Body of pancreas (tissue), 4 donors: ENCODE data around the gene PSKH1.

Experiments
- POLR2A ChIP-seq, 3 donors: fragments of 450-650 bp; IDR thresholded peaks; one replicate each; pipeline ENCODE4 v1.6.1; 2016; ENCODE audit warnings: antibody characterized with exemption in 3 of 3, mild to moderate bottlenecking in 2 of 3
- TF ChIP-seq, protein P1 (sequence below), 7 experiments: fragments of 450-650 bp in 4 of 7; fragments of 200-600 bp in 3 of 7; sonication (generic) in 3 of 7; IDR thresholded peaks; one replicate each; pipeline ENCODE4 v1.5.1; 2016 to 2019; ENCODE audit warnings: antibody characterized with exemption in 7 of 7

DNA sequence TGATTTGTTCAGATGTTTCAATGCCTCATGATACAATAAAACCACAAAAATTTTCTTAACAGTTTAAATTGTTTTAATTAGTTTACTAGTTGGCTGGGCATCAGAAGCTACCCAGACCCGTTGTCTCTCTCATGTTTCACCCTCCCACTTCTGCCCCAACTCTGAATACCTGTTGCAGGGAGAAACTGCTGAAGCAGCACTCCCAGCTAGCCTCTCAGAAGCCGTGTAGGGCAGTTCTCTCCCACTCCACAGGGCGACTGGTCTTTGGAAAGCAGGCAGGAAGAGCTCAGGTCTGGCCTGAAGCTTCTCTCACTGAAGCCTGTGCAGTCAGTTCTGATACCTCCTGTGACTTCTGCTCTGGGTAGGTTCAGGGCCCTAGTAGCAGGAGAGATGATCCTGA is 21.8 kb upstream of the PSKH1 start:
- TF ChIP-seq POLR2A (IDR thresholded peaks at IDR 0.05): no peak
- TF ChIP-seq, protein P1, sequence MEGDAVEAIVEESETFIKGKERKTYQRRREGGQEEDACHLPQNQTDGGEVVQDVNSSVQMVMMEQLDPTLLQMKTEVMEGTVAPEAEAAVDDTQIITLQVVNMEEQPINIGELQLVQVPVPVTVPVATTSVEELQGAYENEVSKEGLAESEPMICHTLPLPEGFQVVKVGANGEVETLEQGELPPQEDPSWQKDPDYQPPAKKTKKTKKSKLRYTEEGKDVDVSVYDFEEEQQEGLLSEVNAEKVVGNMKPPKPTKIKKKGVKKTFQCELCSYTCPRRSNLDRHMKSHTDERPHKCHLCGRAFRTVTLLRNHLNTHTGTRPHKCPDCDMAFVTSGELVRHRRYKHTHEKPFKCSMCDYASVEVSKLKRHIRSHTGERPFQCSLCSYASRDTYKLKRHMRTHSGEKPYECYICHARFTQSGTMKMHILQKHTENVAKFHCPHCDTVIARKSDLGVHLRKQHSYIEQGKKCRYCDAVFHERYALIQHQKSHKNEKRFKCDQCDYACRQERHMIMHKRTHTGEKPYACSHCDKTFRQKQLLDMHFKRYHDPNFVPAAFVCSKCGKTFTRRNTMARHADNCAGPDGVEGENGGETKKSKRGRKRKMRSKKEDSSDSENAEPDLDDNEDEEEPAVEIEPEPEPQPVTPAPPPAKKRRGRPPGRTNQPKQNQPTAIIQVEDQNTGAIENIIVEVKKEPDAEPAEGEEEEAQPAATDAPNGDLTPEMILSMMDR (IDR thresholded peaks at IDR 0.05): no peak
